Measurements from ENCODE around the gene SYDE2. TPM values are rescaled to one million over a fixed set of nuclear protein-coding genes. Genes with fewer than 3 reads are reported as not detected.

Gene SYDE2
- total and polyA plus RNA-seq, 9 of the 15 experiments (the other 6 are each of a cell fraction or from before 2014, with no cell fraction given): 0.39 to 8.7 (median 4.5) TPM

DNA sequence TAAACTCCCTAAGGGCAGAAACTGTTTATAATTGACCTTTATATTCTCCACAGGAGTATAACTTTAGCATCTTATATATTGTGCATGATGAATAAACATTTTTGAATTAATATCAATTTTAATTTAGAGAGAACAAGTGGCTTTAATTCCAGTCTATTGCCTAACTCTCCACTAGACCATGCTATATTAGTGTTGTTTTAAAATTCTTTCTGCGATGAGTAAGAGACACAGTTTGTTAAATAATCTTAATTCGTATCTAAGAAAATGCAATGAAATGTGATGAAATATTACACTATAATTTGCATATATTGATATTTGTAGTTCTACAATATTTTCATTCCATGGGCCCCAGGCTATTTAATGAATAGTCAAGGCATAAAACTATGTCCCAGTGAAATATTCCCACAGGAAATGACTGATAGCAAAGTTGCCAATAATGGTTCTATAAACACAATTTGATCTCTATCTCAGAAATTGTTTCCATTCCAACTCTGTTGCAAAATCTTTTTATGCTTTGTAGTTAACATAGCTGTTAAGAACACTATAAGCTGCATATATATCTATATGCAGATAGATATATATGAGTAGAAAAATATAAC, 2.9 kb upstream of the SYDE2 start:
- Histone ChIP-seq H4K20me1 (replicated peaks; ENCODE audit: control insufficient read depth, insufficient read depth, low read length) (no peaks in the 10 kb centered on the region), H3K4me1 (replicated peaks in 1 of 2; ENCODE audit: control insufficient read depth in 2 of 2, insufficient read depth in 2 of 2, low read length in 2 of 2) (peaks cover 0 to 17% of the 10 kb centered on the region in 2 experiments; a peak in 4 of 5 replicates), H3K9me3 (replicated peaks; ENCODE audit: control insufficient read depth, insufficient read depth, low read depth, low read length) (no peaks in the 10 kb centered on the region), H3K4me3 (no peak overlapping the region), H3K36me3 (ENCODE audit: control insufficient read depth, insufficient read depth, low read length) (no peaks in the 10 kb centered on the region), H3K9ac (ENCODE audit: insufficient read depth in 1 of 2, low read depth in 2 of 2, low read length in 2 of 2) (no peak overlapping the region), H3K27ac (ENCODE audit: extremely low read depth, low read depth, low read length) (no peak overlapping the region), H3K9me1 (ENCODE audit: control insufficient read depth, insufficient read depth, low read length) (no peaks in the 10 kb centered on the region), H2AFZ (ENCODE audit: low read depth, low read length) (no peak overlapping the region), H3K27me3 (ENCODE audit: control insufficient read depth in 2 of 2, insufficient read depth in 2 of 2, low read length in 2 of 2) (no peaks in the 10 kb centered on the region; a peak in 1 of 5 replicates), H3K4me2 (ENCODE audit: insufficient read depth, low read length) (no peak overlapping the region), H3K79me2 (ENCODE audit: control insufficient read depth, insufficient read depth, low read length) (peaks cover 23% of the 10 kb centered on the region)
- ChIA-PET POLR2A (interaction anchor here (0.8 kb wide), 1 partner anchor 21 kb away, joined by 3 read pairs; no protein-coding TSS in a partner anchor), CTCF (ENCODE audit: low intra/inter-chr PET ratio) (no interaction called here)
- no peak for ATAC-seq
- no peak for FAIRE-seq
- no TSS peak for BruUV-seq (replicated peaks)
- no peak for DNase-seq (ENCODE audit: extremely low read depth in 1 of 4, low spot score in 3 of 4)
- 88% methylated on average over 2 of the region's 2 CpGs for WGBS (ENCODE audit: insufficient coverage, low coverage, missing lambda C conversion rate)
- intact Hi-C loops (cut with micrococcal nuclease) (loop anchor here (5.0 kb wide), 2 partner anchors 39 to 54 kb away; partner anchors contain the start of gene C1orf52), in situ Hi-C loops (cut with MboI) (no loop called here)
- TF ChIP-seq ZBED1 (IDR thresholded peaks at IDR 0.05) (no peak), YBX1 (IDR thresholded peaks at IDR 0.05) (no peak), SMAD2 (IDR thresholded peaks at IDR 0.05; ENCODE audit: low read depth, low read length) (no peak), GATAD2B (IDR thresholded peaks at IDR 0.05; ENCODE audit: borderline replicate concordance) (no peak), ZSCAN32 (CRISPR knock-in tag; IDR thresholded peaks at IDR 0.05) (no peak), ZC3H8 (IDR thresholded peaks at IDR 0.05) (no peak), SREBF1 (IDR thresholded peaks at IDR 0.05; ENCODE audit: borderline replicate concordance, low read depth, low read length) (no peak), STAG1 (CRISPR knock-in tag; IDR thresholded peaks at IDR 0.05; ENCODE audit: borderline replicate concordance) (no peak), ZNF583 (CRISPR knock-in tag; IDR thresholded peaks at IDR 0.05) (no peak), FUS (optimal IDR thresholded peaks at IDR 0.05; ENCODE audit: low read depth, low read length) (no peak)
- TF ChIP-seq, protein P1, sequence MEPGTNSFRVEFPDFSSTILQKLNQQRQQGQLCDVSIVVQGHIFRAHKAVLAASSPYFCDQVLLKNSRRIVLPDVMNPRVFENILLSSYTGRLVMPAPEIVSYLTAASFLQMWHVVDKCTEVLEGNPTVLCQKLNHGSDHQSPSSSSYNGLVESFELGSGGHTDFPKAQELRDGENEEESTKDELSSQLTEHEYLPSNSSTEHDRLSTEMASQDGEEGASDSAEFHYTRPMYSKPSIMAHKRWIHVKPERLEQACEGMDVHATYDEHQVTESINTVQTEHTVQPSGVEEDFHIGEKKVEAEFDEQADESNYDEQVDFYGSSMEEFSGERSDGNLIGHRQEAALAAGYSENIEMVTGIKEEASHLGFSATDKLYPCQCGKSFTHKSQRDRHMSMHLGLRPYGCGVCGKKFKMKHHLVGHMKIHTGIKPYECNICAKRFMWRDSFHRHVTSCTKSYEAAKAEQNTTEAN (CRISPR knock-in tag; IDR thresholded peaks at IDR 0.05): no peak
- TF ChIP-seq, protein P2, sequence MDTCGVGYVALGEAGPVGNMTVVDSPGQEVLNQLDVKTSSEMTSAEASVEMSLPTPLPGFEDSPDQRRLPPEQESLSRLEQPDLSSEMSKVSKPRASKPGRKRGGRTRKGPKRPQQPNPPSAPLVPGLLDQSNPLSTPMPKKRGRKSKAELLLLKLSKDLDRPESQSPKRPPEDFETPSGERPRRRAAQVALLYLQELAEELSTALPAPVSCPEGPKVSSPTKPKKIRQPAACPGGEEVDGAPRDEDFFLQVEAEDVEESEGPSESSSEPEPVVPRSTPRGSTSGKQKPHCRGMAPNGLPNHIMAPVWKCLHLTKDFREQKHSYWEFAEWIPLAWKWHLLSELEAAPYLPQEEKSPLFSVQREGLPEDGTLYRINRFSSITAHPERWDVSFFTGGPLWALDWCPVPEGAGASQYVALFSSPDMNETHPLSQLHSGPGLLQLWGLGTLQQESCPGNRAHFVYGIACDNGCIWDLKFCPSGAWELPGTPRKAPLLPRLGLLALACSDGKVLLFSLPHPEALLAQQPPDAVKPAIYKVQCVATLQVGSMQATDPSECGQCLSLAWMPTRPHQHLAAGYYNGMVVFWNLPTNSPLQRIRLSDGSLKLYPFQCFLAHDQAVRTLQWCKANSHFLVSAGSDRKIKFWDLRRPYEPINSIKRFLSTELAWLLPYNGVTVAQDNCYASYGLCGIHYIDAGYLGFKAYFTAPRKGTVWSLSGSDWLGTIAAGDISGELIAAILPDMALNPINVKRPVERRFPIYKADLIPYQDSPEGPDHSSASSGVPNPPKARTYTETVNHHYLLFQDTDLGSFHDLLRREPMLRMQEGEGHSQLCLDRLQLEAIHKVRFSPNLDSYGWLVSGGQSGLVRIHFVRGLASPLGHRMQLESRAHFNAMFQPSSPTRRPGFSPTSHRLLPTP (IDR thresholded peaks at IDR 0.05; ENCODE audit: borderline replicate concordance, extremely low read depth, insufficient read length): no peak
- TF ChIP-seq, protein P3, sequence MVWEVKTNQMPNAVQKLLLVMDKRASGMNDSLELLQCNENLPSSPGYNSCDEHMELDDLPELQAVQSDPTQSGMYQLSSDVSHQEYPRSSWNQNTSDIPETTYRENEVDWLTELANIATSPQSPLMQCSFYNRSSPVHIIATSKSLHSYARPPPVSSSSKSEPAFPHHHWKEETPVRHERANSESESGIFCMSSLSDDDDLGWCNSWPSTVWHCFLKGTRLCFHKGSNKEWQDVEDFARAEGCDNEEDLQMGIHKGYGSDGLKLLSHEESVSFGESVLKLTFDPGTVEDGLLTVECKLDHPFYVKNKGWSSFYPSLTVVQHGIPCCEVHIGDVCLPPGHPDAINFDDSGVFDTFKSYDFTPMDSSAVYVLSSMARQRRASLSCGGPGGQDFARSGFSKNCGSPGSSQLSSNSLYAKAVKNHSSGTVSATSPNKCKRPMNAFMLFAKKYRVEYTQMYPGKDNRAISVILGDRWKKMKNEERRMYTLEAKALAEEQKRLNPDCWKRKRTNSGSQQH (CRISPR knock-in tag; IDR thresholded peaks at IDR 0.05): no peak
- TF ChIP-seq, protein P4, sequence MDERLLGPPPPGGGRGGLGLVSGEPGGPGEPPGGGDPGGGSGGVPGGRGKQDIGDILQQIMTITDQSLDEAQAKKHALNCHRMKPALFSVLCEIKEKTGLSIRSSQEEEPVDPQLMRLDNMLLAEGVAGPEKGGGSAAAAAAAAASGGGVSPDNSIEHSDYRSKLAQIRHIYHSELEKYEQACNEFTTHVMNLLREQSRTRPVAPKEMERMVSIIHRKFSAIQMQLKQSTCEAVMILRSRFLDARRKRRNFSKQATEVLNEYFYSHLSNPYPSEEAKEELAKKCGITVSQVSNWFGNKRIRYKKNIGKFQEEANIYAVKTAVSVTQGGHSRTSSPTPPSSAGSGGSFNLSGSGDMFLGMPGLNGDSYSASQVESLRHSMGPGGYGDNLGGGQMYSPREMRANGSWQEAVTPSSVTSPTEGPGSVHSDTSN (CRISPR knock-in tag; IDR thresholded peaks at IDR 0.05; ENCODE audit: low read depth): no peak
- TF ChIP-seq, protein P4 (tag; conservative IDR thresholded peaks at IDR 0.05; ENCODE audit: low read depth): no peak
